Measurements from ENCODE around the gene AGBL3. TPM values are rescaled to one million over a fixed set of nuclear protein-coding genes. Genes with fewer than 3 reads are reported as not detected.

AGBL3 gene
- total and polyA plus RNA-seq, 2 of the 8 experiments (the other 6 are each of a cell fraction or from before 2014, with no cell fraction given), result 1.1 to 1.9 TPM

GRCh38 chr7:135091717-135092116 lies 105.4 kb downstream of the AGBL3 start:
- Histone ChIP-seq H3K27me3 (replicated peaks in 1 of 4; ENCODE audit: control insufficient read depth in 3 of 4, extremely low read depth in 1 of 4, insufficient read depth in 3 of 4, low read length in 3 of 4) (no peaks in the 10 kb centered on the region), H3K36me3 (ENCODE audit: control insufficient read depth in 2 of 4, insufficient read depth in 4 of 4, low read length in 3 of 4) (no peaks in the 10 kb centered on the region; a peak in 1 of 8 replicates), H3K79me1 (ENCODE audit: low read depth, low read length) (no peaks in the 10 kb centered on the region), H3K23ac (ENCODE audit: insufficient read length) (no peak overlapping the region), H4K8ac (ENCODE audit: extremely low read depth, insufficient read depth, low read length) (no peak overlapping the region), H2BK120ac (replicated peaks; ENCODE audit: low read depth, low read length) (no peak overlapping the region), H2AK5ac (ENCODE audit: low read depth, low read length) (no peak overlapping the region), H3K4me3 (ENCODE audit: extremely low read depth in 1 of 4, insufficient read depth in 2 of 4, low read depth in 3 of 4, low read length in 4 of 4) (no peak overlapping the region), H4K5ac (ENCODE audit: insufficient read length, low read depth, low read length) (no peak overlapping the region), H3K18ac (ENCODE audit: extremely low read depth, low read length) (no peak overlapping the region), H2BK15ac (ENCODE audit: low read length) (no peak overlapping the region), H3K4ac (replicated peaks; ENCODE audit: insufficient read length, low read depth, low read length) (no peak overlapping the region), H2BK5ac (ENCODE audit: low read depth, low read length) (no peak overlapping the region), H4K20me1 (replicated peaks in 1 of 2; ENCODE audit: control insufficient read depth in 1 of 2, insufficient read depth in 2 of 2, low read length in 2 of 2) (no peaks in the 10 kb centered on the region), H2BK12ac (ENCODE audit: low read depth, low read length) (no peak overlapping the region), H3K27ac (ENCODE audit: low read depth, low read length) (no peak overlapping the region), H4K91ac (replicated peaks; ENCODE audit: insufficient read length, low read length) (no peak overlapping the region), H3K23me2 (ENCODE audit: low read depth, low read length) (no peaks in the 10 kb centered on the region), H3K4me2 (ENCODE audit: insufficient read depth in 1 of 2, low read depth in 2 of 2, low read length in 2 of 2) (no peak overlapping the region), H3K56ac (replicated peaks; ENCODE audit: insufficient read length, low read depth, low read length) (no peak overlapping the region), H3K79me2 (ENCODE audit: control insufficient read depth in 1 of 2, insufficient read depth in 2 of 2, low read length in 2 of 2) (no peaks in the 10 kb centered on the region), H2AFZ (ENCODE audit: low read length) (no peak overlapping the region), H3K9ac (replicated peaks in 1 of 4; ENCODE audit: extremely low read depth in 1 of 4, low read depth in 3 of 4, low read length in 3 of 4) (no peak overlapping the region), H3K4me1 (replicated peaks in 1 of 4; ENCODE audit: control insufficient read depth in 3 of 4, insufficient read depth in 4 of 4, low read length in 3 of 4) (no peaks in the 10 kb centered on the region), H2BK20ac (ENCODE audit: low read length) (no peak overlapping the region), H3K14ac (ENCODE audit: insufficient read length) (no peak overlapping the region), H3K9me3 (ENCODE audit: insufficient read depth in 2 of 2, low read depth in 1 of 2, low read length in 1 of 2) (peaks cover 0 to 8% of the 10 kb centered on the region in 2 experiments; a peak in 2 of 4 replicates)
- POLR2A ChIA-PET (ENCODE audit: partially characterized antibody), result no interaction called here
- FAIRE-seq (no peak), DNase-seq (ENCODE audit: low read depth in 1 of 2, low spot score in 2 of 2) (no peak)
- CTCF ChIA-PET (ENCODE audit: partially characterized antibody), result no interaction called here
- 96% methylated on average over 1 of the region's 1 CpG; no CpG with 5 or more reads in 1 of the 2 experiments for WGBS, 2 experiments (ENCODE audit: extremely low coverage in 1 of 2, insufficient coverage in 1 of 2, insufficient read length in 1 of 2, insufficient replicate concordance in 2 of 2, low coverage in 1 of 2, low lambda C conversion rate in 2 of 2, missing lambda C conversion rate in 1 of 2)
- TF ChIP-seq PHF8 (conservative IDR thresholded peaks at IDR 0.05; ENCODE audit: low read depth, low read length), result no peak
- TF ChIP-seq NRF1 (IDR thresholded peaks at IDR 0.05; ENCODE audit: low read depth, low read length), result no peak
- TF ChIP-seq SIN3A (conservative IDR thresholded peaks at IDR 0.05 in 1 of 2, IDR thresholded peaks at IDR 0.05 in 1 of 2; ENCODE audit: low read depth in 1 of 2, low read length in 2 of 2), result no peak
- TF ChIP-seq MAFK (IDR thresholded peaks at IDR 0.05; ENCODE audit: low read depth, low read length), result no peak
- TF ChIP-seq HDAC2 (IDR thresholded peaks at IDR 0.05; ENCODE audit: borderline replicate concordance in 1 of 2, low read depth in 2 of 2, low read length in 2 of 2), result no peak
- no peak for TF ChIP-seq MAX (IDR thresholded peaks at IDR 0.05)
- no peak for TF ChIP-seq EZH2 (IDR thresholded peaks at IDR 0.05; ENCODE audit: low read depth, low read length, severe bottlenecking)
- no peak for TF ChIP-seq CHD1 (IDR thresholded peaks at IDR 0.05; ENCODE audit: low read depth, low read length)
- no peak for TF ChIP-seq YY1 (IDR thresholded peaks at IDR 0.05; ENCODE audit: low read depth, low read length)
- no peak for TF ChIP-seq RAD21 (IDR thresholded peaks at IDR 0.05 in 1 of 2, conservative IDR thresholded peaks at IDR 0.05 in 1 of 2; ENCODE audit: low read depth in 2 of 2, low read length in 2 of 2)
- TF ChIP-seq, protein P1, sequence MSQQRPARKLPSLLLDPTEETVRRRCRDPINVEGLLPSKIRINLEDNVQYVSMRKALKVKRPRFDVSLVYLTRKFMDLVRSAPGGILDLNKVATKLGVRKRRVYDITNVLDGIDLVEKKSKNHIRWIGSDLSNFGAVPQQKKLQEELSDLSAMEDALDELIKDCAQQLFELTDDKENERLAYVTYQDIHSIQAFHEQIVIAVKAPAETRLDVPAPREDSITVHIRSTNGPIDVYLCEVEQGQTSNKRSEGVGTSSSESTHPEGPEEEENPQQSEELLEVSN (IDR thresholded peaks at IDR 0.05), result no peak
- TF ChIP-seq POLR2AphosphoS5 (IDR thresholded peaks at IDR 0.05; ENCODE audit: low read depth, low read length), result no peak
- no peak for TF ChIP-seq TCF12 (IDR thresholded peaks at IDR 0.05; ENCODE audit: low read depth, low read length)

All from H1 (cell line).